Activated effector memory CD4-positive, alpha-beta T cell treated with Interleukin-2 at 50 U/mL for 16 hours (primary cell): Measurements from ENCODE around the gene SIPA1.

Experiments
- DNase-seq: peaks from one replicate; pipeline ENCODE4 v3.0.0-alpha.2; 2020

SIPA1 gene

GRCh38 chr11:65637794-65638419 lies at the start of gene SIPA1:
Gene SIPA1, plus strand, starts transcription at chr11:65638101. Its CDS starts 2,821 bp downstream, at chr11:65640922.
- DNase-seq: peak; percentile 65

- DNase-seq: peak; percentile 60
These were observed 49.5 kb upstream of the SIPA1 start for GRCh38 chr11:65588199-65589054.

GRCh38 chr11:65589444-65590239 lies 48.3 kb upstream of the SIPA1 start:
- no peak for DNase-seq

- no peak for DNase-seq
These were observed 47.6 kb upstream of the SIPA1 start for GRCh38 chr11:65590240-65590738.

GRCh38 chr11:65591939-65592857 lies 45.7 kb upstream of the SIPA1 start:
- DNase-seq: no peak

GRCh38 chr11:65592858-65593517 lies 44.9 kb upstream of the SIPA1 start:
- no peak for DNase-seq

- no peak for DNase-seq
These were observed 44.1 kb upstream of the SIPA1 start for GRCh38 chr11:65593518-65594414.

GRCh38 chr11:65595131-65595530 lies 42.8 kb upstream of the SIPA1 start:
- DNase-seq: no peak

GRCh38 chr11:65595543-65596281 lies 42.2 kb upstream of the SIPA1 start, which contains the start of gene KCNK7:
Gene KCNK7, minus strand, starts transcription at chr11:65595800. Its CDS starts 28 bp downstream, at chr11:65595772.
- no peak for DNase-seq

GRCh38 chr11:65596520-65596919 lies 41.4 kb upstream of the SIPA1 start:
- no peak for DNase-seq

- DNase-seq: no peak
These were observed 39.6 kb upstream of the SIPA1 start for GRCh38 chr11:65598258-65598699.

- no peak for DNase-seq
These were observed 38.5 kb upstream of the SIPA1 start for GRCh38 chr11:65599216-65599954.

- no peak for DNase-seq
These were observed 38.0 kb upstream of the SIPA1 start for GRCh38 chr11:65599955-65600246.

GRCh38 chr11:65604258-65604657 lies 33.6 kb upstream of the SIPA1 start:
- DNase-seq: no peak

GRCh38 chr11:65606876-65607613 lies 30.9 kb upstream of the SIPA1 start:
- no peak for DNase-seq

GRCh38 chr11:65607614-65608426 lies 30.1 kb upstream of the SIPA1 start:
- DNase-seq: no peak

- DNase-seq: no peak
These were observed 28.7 kb upstream of the SIPA1 start for GRCh38 chr11:65609229-65609628.
